ENCODE data around the gene COL20A1.
A peak's percentile ranks its signal among the peaks of the same experiment; 100 is the strongest.

COL20A1 gene

DNA sequence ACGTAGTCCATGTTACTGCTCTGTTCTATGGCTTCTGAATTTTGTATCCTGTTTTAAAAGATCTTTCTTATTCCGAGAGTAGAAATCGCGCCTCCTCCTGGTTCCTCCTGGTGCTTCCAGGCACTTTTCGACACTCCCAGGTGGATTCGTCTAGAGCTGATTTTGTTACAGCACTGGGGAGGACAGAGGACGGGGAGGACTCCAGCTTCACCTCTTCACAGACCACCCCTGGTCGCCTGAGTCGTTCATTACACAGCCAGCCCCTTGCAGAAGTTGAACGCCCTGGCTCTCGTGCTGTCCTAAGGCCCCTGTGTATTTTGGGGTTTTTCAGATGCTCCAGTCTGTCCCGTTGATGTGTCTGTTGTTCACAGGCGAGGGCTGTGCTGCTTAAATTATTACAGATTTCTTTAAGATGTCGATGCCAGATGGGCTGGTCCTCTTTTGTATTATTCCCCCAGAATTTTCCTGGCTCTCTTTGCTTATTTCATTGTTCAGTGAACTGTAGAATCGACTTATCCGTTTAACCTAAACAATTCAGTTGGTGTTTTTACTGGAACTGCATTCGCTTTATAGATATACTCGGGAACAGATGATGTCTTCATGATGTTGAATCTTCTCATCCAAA, 30.5 kb downstream of the COL20A1 start:
- H3K4me3 ChIP-seq (ENCODE audit: low read depth in 1 of 2, low read length in 1 of 2), result no peak overlapping the region
- H3K4me1 ChIP-seq (ENCODE audit: control insufficient read depth in 1 of 2, insufficient read depth in 1 of 2, low read depth in 1 of 2, low read length in 1 of 2), result no peaks in the 10 kb centered on the region
- peaks cover 29% of the 10 kb centered on the region for H3K27me3 ChIP-seq
- H3K27ac ChIP-seq, result no peak overlapping the region
- H3K9me3 ChIP-seq, result peaks cover 10% of the 10 kb centered on the region
- TF ChIP-seq, protein P1, sequence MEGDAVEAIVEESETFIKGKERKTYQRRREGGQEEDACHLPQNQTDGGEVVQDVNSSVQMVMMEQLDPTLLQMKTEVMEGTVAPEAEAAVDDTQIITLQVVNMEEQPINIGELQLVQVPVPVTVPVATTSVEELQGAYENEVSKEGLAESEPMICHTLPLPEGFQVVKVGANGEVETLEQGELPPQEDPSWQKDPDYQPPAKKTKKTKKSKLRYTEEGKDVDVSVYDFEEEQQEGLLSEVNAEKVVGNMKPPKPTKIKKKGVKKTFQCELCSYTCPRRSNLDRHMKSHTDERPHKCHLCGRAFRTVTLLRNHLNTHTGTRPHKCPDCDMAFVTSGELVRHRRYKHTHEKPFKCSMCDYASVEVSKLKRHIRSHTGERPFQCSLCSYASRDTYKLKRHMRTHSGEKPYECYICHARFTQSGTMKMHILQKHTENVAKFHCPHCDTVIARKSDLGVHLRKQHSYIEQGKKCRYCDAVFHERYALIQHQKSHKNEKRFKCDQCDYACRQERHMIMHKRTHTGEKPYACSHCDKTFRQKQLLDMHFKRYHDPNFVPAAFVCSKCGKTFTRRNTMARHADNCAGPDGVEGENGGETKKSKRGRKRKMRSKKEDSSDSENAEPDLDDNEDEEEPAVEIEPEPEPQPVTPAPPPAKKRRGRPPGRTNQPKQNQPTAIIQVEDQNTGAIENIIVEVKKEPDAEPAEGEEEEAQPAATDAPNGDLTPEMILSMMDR (IDR thresholded peaks at IDR 0.05), result no peak
- no peaks in the 10 kb centered on the region for H3K36me3 ChIP-seq

DNA sequence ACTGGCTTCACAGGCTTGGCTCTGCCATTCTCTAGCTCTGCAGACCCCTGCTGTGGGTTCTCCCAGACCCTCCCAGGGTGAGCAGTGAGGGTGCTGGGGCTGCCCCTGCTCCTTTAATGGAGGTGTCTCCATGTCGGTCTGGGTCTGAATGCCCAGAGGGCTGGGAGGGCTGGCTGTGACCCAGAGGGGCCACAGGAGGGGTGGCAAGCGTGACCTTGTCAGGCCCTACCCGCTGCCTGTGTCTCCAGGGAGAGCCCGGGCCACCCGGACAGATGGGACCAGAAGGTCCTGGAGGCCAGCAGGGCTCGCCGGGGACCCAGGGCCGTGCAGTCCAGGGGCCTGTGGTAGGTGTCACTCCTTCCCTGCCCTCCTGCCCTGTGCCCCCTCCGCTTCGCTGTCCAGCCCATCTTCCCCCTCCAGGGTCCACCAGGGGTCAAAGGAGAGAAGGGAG, 32.1 kb downstream of the COL20A1 start:
- Histone ChIP-seq H3K36me3 (no peaks in the 10 kb centered on the region), H3K4me3 (ENCODE audit: low read depth in 1 of 2, low read length in 1 of 2) (no peak overlapping the region), H3K4me1 (ENCODE audit: control insufficient read depth in 1 of 2, insufficient read depth in 1 of 2, low read depth in 1 of 2, low read length in 1 of 2) (no peaks in the 10 kb centered on the region), H3K9me3 (peaks cover 10% of the 10 kb centered on the region), H3K27ac (no peak overlapping the region), H3K27me3 (peaks cover 29% of the 10 kb centered on the region)
- TF ChIP-seq, protein P1 (IDR thresholded peaks at IDR 0.05), result no peak

DNA sequence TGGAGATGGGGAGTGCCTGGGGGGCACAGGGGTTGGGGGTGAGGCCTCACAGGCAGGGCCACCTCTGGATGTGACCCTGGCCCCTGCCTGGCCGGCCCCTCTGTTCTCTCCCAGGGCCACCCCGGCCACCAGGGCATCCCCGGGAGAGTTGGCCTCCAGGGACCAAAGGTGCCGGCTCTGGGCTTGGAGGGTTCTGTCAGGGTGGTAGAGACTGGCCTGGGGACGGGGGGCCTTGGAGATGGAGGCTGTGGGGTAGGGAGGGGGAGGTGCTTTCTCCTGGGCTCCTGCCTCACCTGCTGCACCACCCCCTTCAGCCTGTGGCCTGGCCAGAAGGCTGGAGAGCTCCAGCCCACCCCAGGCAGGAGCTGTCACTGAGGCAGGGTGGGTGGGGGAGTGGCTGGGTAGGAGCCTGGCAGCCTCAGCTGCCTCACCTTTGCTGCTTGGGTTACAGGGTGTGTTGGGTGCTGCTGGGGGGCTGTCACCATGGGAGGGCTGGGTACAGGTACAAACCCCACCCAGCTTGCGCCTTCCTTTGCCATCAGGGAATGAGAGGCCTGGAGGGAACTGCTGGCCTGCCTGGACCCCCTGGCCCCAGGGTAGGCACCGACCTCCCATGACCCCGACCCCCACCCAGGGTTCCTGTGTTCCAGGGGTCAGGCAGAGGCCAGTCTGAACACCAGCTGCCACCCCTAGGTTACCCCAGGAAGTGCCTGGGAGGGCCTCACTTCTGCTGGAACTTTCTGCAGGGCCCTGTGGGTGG, 32.7 kb downstream of the COL20A1 start:
- no peak overlapping the region for H3K27ac ChIP-seq
- TF ChIP-seq, protein P1 (IDR thresholded peaks at IDR 0.05), result no peak
- peaks cover 29% of the 10 kb centered on the region for H3K27me3 ChIP-seq
- H3K36me3 ChIP-seq, result no peaks in the 10 kb centered on the region
- no peaks in the 10 kb centered on the region for H3K4me1 ChIP-seq (ENCODE audit: control insufficient read depth in 1 of 2, insufficient read depth in 1 of 2, low read depth in 1 of 2, low read length in 1 of 2)
- H3K9me3 ChIP-seq, result peaks cover 10% of the 10 kb centered on the region
- no peak overlapping the region for H3K4me3 ChIP-seq (ENCODE audit: low read depth in 1 of 2, low read length in 1 of 2)

DNA sequence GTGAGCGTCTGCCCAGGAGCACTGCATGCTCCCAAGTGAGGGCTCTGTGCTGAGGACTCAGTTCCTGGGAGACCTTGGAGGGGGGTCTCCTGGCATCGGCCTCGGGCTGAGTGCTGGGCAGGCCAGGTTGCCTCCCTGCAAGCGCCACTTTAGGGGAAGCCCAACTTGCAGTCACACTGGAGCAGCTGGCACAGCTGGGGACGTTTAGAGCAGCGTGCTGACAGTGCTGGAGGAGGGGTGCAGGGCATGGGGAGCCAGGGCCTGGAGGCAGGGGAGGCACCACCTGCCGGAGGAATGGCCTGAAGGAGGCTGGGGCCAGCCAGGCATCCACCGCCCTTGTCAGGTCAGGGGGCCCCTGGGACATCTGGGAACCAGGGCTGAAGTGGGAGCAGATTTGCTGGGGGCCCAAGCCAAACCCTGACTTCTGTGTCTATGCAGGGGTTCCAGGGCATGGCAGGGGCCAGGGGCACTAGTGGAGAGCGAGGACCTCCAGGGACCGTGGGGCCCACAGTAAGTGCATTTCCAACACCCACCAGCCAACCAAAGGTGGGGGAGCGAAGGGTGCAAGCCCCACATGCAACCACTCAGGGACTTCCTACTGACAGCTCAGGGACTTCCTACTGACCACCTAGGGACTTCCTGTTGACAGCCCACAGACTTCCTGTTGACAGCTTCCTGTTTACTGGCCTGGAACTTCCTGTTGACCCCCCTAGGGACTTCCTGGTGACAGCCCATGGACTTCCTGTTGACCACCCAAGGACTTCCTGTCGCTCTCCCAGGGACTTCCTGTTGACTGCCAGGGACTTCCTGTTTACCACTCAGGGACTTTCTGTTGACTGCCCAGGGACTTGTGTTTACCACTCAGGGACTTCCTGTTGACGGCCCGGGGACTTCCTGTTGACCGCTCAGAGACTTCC, 33.6 kb downstream of the COL20A1 start:
- TF ChIP-seq, protein P1 (IDR thresholded peaks at IDR 0.05), result no peak
- Histone ChIP-seq H3K27me3 (peaks cover 29% of the 10 kb centered on the region), H3K4me1 (ENCODE audit: control insufficient read depth in 1 of 2, insufficient read depth in 1 of 2, low read depth in 1 of 2, low read length in 1 of 2) (no peaks in the 10 kb centered on the region), H3K27ac (peak overlapping the region; percentile 78), H3K9me3 (peaks cover 10% of the 10 kb centered on the region), H3K4me3 (ENCODE audit: low read depth in 1 of 2, low read length in 1 of 2) (no peak overlapping the region), H3K36me3 (no peaks in the 10 kb centered on the region)

DNA sequence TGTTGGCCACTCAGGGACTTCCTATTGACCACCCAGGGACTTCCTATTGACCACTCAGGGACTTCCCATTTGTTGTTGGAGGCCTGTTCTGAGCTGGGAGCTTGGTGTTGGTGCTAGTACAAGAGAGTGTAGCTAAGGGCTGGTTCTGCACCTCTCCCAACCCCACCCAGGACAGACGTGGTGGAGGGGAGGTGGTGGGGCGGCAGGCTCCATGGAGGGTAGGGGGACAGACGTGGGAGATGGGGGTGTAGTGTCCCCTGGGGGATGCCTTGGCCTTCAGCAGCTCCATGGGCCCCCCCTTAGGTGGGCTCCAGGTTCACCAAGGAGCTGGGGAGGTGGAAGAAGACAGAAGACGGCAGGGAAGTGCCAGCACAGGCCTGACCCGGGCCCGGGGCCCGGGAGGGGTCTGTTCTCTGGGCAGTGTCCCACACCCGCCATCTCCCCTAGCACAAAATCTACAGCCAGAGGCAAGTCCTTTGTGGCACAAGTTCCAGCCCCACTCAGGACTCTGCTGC, 34.3 kb downstream of the COL20A1 start:
- no peaks in the 10 kb centered on the region for H3K36me3 ChIP-seq
- H3K27ac ChIP-seq, result peak overlapping the region; percentile 78
- H3K27me3 ChIP-seq, result peaks cover 24% of the 10 kb centered on the region
- TF ChIP-seq, protein P1 (IDR thresholded peaks at IDR 0.05), result no peak
- no peak overlapping the region for H3K4me3 ChIP-seq (ENCODE audit: low read depth in 1 of 2, low read length in 1 of 2)
- peaks cover 10% of the 10 kb centered on the region for H3K9me3 ChIP-seq
- H3K4me1 ChIP-seq (ENCODE audit: control insufficient read depth in 1 of 2, insufficient read depth in 1 of 2, low read depth in 1 of 2, low read length in 1 of 2), result no peaks in the 10 kb centered on the region
